ENCODE results near the gene NFIX. TPM values are rescaled to one million over a fixed set of nuclear protein-coding genes. Genes with fewer than 3 reads are reported as not detected.

Gene NFIX
- total and polyA plus RNA-seq, 9 of the 15 experiments (the other 6 are each of a cell fraction or from before 2014, with no cell fraction given) = 0.28 to 26.8 (median 5.4) TPM

DNA sequence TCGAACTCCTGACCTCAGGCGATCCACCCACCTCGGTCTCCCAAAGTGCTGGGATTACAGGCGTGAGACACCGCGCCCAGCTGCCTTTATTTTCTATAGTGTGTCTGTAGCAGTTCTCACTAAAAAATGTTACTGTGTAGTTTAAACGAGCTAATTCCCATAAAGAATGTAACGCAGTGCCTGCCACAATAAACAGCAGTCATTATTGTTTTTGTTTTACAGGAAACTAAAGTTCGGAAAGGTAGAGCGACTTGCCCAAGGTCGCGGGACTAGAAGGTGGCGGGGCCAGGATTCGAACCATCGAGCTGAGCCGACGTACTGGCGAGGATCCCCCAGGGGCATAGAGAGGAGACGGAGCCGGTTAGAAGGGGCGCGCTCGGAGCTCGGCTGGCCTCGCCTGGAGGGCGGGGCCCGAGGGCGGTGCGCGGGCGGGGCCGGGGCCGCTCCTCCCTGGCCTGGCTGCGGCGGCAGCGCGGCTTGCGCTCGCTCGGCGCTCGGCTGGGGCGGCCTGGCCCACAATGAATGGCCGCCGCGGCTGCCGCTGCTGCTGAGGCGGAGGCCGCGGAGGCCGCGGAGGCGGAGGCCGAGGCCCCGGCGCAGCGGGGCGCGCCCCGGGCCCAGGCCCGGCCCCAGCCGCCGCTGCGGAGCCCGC is 122.6 kb downstream of the NFIX start, which contains the start of gene NACC1 (continued):
- TF ChIP-seq SIN3A (IDR thresholded peaks at IDR 0.05; ENCODE audit: borderline replicate concordance in 2 of 2, control insufficient read depth in 1 of 2, low read depth in 2 of 2, low read length in 2 of 2) = peak in 1 of 2 experiments; percentile 33; a peak in 1 of 4 replicates
- no peak for TF ChIP-seq RBM34 (IDR thresholded peaks at IDR 0.05; ENCODE audit: borderline replicate concordance, insufficient read depth, low read length)
- TF ChIP-seq ZBTB17 (CRISPR knock-in tag; IDR thresholded peaks at IDR 0.05) = peak; percentile 99
- TF ChIP-seq ARID2 (IDR thresholded peaks at IDR 0.05) = no peak
- TF ChIP-seq MTA2 (IDR thresholded peaks at IDR 0.05; ENCODE audit: low read depth) = no peak
- TF ChIP-seq, protein P1, sequence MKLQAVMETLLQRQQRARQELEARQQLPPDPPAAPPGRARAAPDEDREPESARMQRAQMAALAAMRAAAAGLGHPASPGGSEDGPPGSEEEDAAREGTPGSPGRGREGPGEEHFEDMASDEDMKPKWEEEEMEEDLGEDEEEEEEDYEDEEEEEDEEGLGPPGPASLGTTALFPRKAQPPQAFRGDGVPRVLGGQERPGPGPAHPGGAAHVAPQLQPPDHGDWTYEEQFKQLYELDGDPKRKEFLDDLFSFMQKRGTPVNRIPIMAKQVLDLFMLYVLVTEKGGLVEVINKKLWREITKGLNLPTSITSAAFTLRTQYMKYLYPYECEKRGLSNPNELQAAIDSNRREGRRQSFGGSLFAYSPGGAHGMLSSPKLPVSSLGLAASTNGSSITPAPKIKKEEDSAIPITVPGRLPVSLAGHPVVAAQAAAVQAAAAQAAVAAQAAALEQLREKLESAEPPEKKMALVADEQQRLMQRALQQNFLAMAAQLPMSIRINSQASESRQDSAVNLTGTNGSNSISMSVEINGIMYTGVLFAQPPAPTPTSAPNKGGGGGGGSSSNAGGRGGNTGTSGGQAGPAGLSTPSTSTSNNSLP (IDR thresholded peaks at IDR 0.05; ENCODE audit: borderline replicate concordance, low read depth, low read length) = no peak
- no peak for TF ChIP-seq ZNF408 (CRISPR knock-in tag; IDR thresholded peaks at IDR 0.05; ENCODE audit: low read depth)
- peak; percentile 75 to 92 for TF ChIP-seq MAZ (CRISPR knock-in tag; conservative IDR thresholded peaks at IDR 0.05 in 1 of 2, IDR thresholded peaks at IDR 0.05 in 1 of 2)
- TF ChIP-seq RBM39 (optimal IDR thresholded peaks at IDR 0.05; ENCODE audit: low read depth, low read length) = no peak
- no peak for TF ChIP-seq SREBF2 (CRISPR knock-in tag; IDR thresholded peaks at IDR 0.05)
- no peak for TF ChIP-seq MTA1 (IDR thresholded peaks at IDR 0.05; ENCODE audit: borderline replicate concordance)
- TF ChIP-seq ZKSCAN8 (CRISPR knock-in tag; IDR thresholded peaks at IDR 0.05) = 0 out of 2 replicates have a peak, but pooled peaks have one; percentile 26
- no peak for TF ChIP-seq KDM2B (CRISPR knock-in tag; IDR thresholded peaks at IDR 0.05)
- TF ChIP-seq XRCC5 (IDR thresholded peaks at IDR 0.05; ENCODE audit: low read depth, low read length) = peak; percentile 96
- peak; percentile 94 for TF ChIP-seq ZBTB7A (IDR thresholded peaks at IDR 0.05; ENCODE audit: borderline replicate concordance, control insufficient read depth, low read depth, low read length)
- TF ChIP-seq KLF13 (tag; IDR thresholded peaks at IDR 0.05; ENCODE audit: borderline replicate concordance, low read depth) = no peak
- peak; percentile 53 for TF ChIP-seq SP2 (IDR thresholded peaks at IDR 0.05; ENCODE audit: extremely low read depth, low read depth, low read length, poor library complexity, severe bottlenecking)
- no peak for TF ChIP-seq HNRNPH1 (optimal IDR thresholded peaks at IDR 0.05; ENCODE audit: low read depth, low read length)
- no peak for TF ChIP-seq CBFA2T3 (IDR thresholded peaks at IDR 0.05)
- no peak for TF ChIP-seq ILF3 (IDR thresholded peaks at IDR 0.05; ENCODE audit: borderline replicate concordance)
- no peak for TF ChIP-seq STAT5B (CRISPR knock-in tag; IDR thresholded peaks at IDR 0.05)
- no peak for TF ChIP-seq SMARCC2 (IDR thresholded peaks at IDR 0.05; ENCODE audit: low read depth)
- TF ChIP-seq, protein P2, sequence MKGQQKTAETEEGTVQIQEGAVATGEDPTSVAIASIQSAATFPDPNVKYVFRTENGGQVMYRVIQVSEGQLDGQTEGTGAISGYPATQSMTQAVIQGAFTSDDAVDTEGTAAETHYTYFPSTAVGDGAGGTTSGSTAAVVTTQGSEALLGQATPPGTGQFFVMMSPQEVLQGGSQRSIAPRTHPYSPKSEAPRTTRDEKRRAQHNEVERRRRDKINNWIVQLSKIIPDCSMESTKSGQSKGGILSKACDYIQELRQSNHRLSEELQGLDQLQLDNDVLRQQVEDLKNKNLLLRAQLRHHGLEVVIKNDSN (CRISPR knock-in tag; IDR thresholded peaks at IDR 0.05) = no peak
- TF ChIP-seq PTRF (tag; IDR thresholded peaks at IDR 0.05) = no peak
- no peak for TF ChIP-seq HOXB6 (CRISPR knock-in tag; IDR thresholded peaks at IDR 0.05; ENCODE audit: borderline replicate concordance)
- no peak for TF ChIP-seq ZNF75A (CRISPR knock-in tag; IDR thresholded peaks at IDR 0.05)
- TF ChIP-seq ZZZ3 (IDR thresholded peaks at IDR 0.05) = no peak
